IMR-90 (cell line): ENCODE measurements around the gene ROBO2.

ENCODE experiments used
- CEBPB ChIP-seq: IDR thresholded peaks from 2 replicates; pipeline ENCODE4 v1.6.1; 2012; ENCODE audit warnings: low read depth, low read length, improper control_type of control experiment
- CTCF ChIP-seq: conservative IDR thresholded peaks from 2 replicates; pipeline ENCODE4 v1.5.1; 2012; ENCODE audit warnings: mild to moderate bottlenecking, low read depth, low read length, improper control_type of control experiment
- ELK1 ChIP-seq: fragments of 150-350 bp; IDR thresholded peaks from 2 replicates; pipeline ENCODE4 v1.6.1; 2016; ENCODE audit warnings: low read depth, mild to moderate bottlenecking, low read length, moderate library complexity, borderline replicate concordance
- FOS ChIP-seq: fragments of 150-350 bp; IDR thresholded peaks from 2 replicates; pipeline ENCODE4 v1.6.1; 2016; ENCODE audit warnings: low read depth, low read length
- MAFK ChIP-seq: IDR thresholded peaks from 2 replicates; pipeline ENCODE4 v1.6.1; 2012; ENCODE audit warnings: low read depth, low read length, improper control_type of control experiment
- MAZ ChIP-seq: IDR thresholded peaks from 2 replicates; pipeline ENCODE4 v1.6.1; 2012; ENCODE audit warnings: low read depth, mild to moderate bottlenecking, low read length, improper control_type of control experiment, moderate library complexity, borderline replicate concordance
- MXI1 ChIP-seq: IDR thresholded peaks from 2 replicates; pipeline ENCODE4 v1.6.1; 2012; ENCODE audit warnings: low read depth, mild to moderate bottlenecking, low read length, moderate library complexity, borderline replicate concordance
- POLR2A ChIP-seq: IDR thresholded peaks from 2 replicates; pipeline ENCODE4 v1.6.1; 2012; ENCODE audit warnings: mild to moderate bottlenecking, low read depth, low read length
- RAD21 ChIP-seq: IDR thresholded peaks from 2 replicates; pipeline ENCODE4 v1.6.1; 2012; ENCODE audit warnings: low read length, improper control_type of control experiment
- RCOR1 ChIP-seq: IDR thresholded peaks from 2 replicates; pipeline ENCODE4 v1.6.1; 2012; ENCODE audit warnings: mild to moderate bottlenecking, low read length, improper control_type of control experiment; ENCODE audit not compliant: insufficient replicate concordance
- RFX5 ChIP-seq: IDR thresholded peaks from 2 replicates; pipeline ENCODE4 v1.8.0; 2012; ENCODE audit warnings: low read depth, mild to moderate bottlenecking, low read length, moderate library complexity
- SMC3 ChIP-seq: fragments of 150-350 bp; IDR thresholded peaks from 2 replicates; pipeline ENCODE4 v1.6.1; 2016; ENCODE audit warnings: low read depth, mild to moderate bottlenecking, antibody characterized with exemption, low read length, moderate library complexity
- USF2 ChIP-seq: fragments of 150-350 bp; IDR thresholded peaks from 2 replicates; pipeline ENCODE4 v1.6.1; 2017; ENCODE audit warnings: mild to moderate bottlenecking, antibody characterized with exemption, low read length, low read depth

- no peak for TF ChIP-seq CTCF
- no peak for TF ChIP-seq POLR2A
- no peak for TF ChIP-seq RFX5
- TF ChIP-seq MXI1 = no peak
- no peak for TF ChIP-seq MAZ
- TF ChIP-seq CEBPB = no peak
- no peak for TF ChIP-seq RAD21
- no peak for TF ChIP-seq MAFK
- no peak for TF ChIP-seq USF2
- no peak for TF ChIP-seq ELK1
- TF ChIP-seq FOS = no peak
- no peak for TF ChIP-seq RCOR1
- TF ChIP-seq SMC3 = no peak
These were observed 305.1 kb downstream of the ROBO2 start for GRCh38 chr3:77345009-77345408.
